HG03378 (cell line): Measurements from ENCODE around the gene EVA1A.

Source experiments
- ATAC-seq: cut with Tn5 transposase; IDR thresholded peaks from one replicate; pipeline ENCODE4 v1.9.1; 2021; ENCODE audit warnings: mild to moderate bottlenecking, moderate library complexity; ENCODE audit not compliant: unreplicated experiment

The EVA1A gene

GRCh38 chr2:75519843-75520242, 40.9 kb downstream of the EVA1A start:
- ATAC-seq, result no peak

- no peak for ATAC-seq
These were observed 41.9 kb downstream of the EVA1A start for GRCh38 chr2:75518638-75519465.

- ATAC-seq, result no peak
These were observed 43.0 kb downstream of the EVA1A start for GRCh38 chr2:75517547-75518230.

- ATAC-seq, result no peak
These were observed 44.1 kb downstream of the EVA1A start for GRCh38 chr2:75516378-75517360.

- ATAC-seq, result no peak
These were observed 45.0 kb downstream of the EVA1A start for GRCh38 chr2:75515584-75516368.

- no peak for ATAC-seq
These were observed 47.0 kb downstream of the EVA1A start for GRCh38 chr2:75513616-75514170.

- no peak for ATAC-seq
These were observed 48.1 kb downstream of the EVA1A start for GRCh38 chr2:75512455-75513212.

GRCh38 chr2:75506101-75506697, 54.5 kb downstream of the EVA1A start:
- no peak for ATAC-seq

- no peak for ATAC-seq
These were observed 55.7 kb downstream of the EVA1A start for GRCh38 chr2:75505012-75505411.

- ATAC-seq, result no peak
These were observed 57.6 kb downstream of the EVA1A start for GRCh38 chr2:75503048-75503607.

GRCh38 chr2:75500633-75501032, 60.1 kb downstream of the EVA1A start:
- no peak for ATAC-seq

GRCh38 chr2:75499534-75499933, 61.2 kb downstream of the EVA1A start:
- ATAC-seq, result no peak

- ATAC-seq, result no peak
These were observed 61.8 kb downstream of the EVA1A start for GRCh38 chr2:75498907-75499306.

- no peak for ATAC-seq
These were observed 63.5 kb downstream of the EVA1A start for GRCh38 chr2:75497256-75497655.

- no peak for ATAC-seq
These were observed 64.9 kb downstream of the EVA1A start for GRCh38 chr2:75495862-75496261.

- no peak for ATAC-seq
These were observed 66.5 kb downstream of the EVA1A start for GRCh38 chr2:75494137-75494769.

GRCh38 chr2:75493230-75493629, 67.5 kb downstream of the EVA1A start:
- no peak for ATAC-seq

- ATAC-seq, result no peak
These were observed 69.5 kb downstream of the EVA1A start for GRCh38 chr2:75491129-75491753.
